Osteocyte (in vitro differentiated cells): ENCODE results near the gene P2RY12. TPM values are rescaled to one million over a fixed set of nuclear protein-coding genes. Genes with fewer than 3 reads are reported as not detected.

Source experiments
- DNase-seq: peaks from one replicate; pipeline ENCODE4 v3.0.0; 2021; ENCODE audit warnings: mixed read lengths; ENCODE audit not compliant: unreplicated experiment; ENCODE audit errors: extremely low spot score
- H3K27ac Mint-ChIP-seq: one replicate; pipeline ENCODE4 v1.8.0; 2021; ENCODE audit warnings: mild to moderate bottlenecking, mixed read lengths; ENCODE audit not compliant: unreplicated experiment
- H3K27me3 Mint-ChIP-seq: one replicate; pipeline ENCODE4 v1.8.0; 2021; ENCODE audit warnings: mixed read lengths; ENCODE audit not compliant: unreplicated experiment
- H3K36me3 Mint-ChIP-seq: one replicate; pipeline ENCODE4 v1.8.0; 2021; ENCODE audit warnings: mixed read lengths; ENCODE audit not compliant: unreplicated experiment
- H3K4me1 Mint-ChIP-seq: one replicate; pipeline ENCODE4 v1.8.0; 2021; ENCODE audit warnings: mixed read lengths; ENCODE audit not compliant: unreplicated experiment
- H3K4me3 Mint-ChIP-seq: one replicate; pipeline ENCODE4 v1.8.0; 2021; ENCODE audit warnings: mild to moderate bottlenecking, moderate library complexity, mixed read lengths; ENCODE audit not compliant: unreplicated experiment
- H3K9me3 Mint-ChIP-seq: one replicate; pipeline ENCODE4 v1.8.0; 2021; ENCODE audit warnings: mixed read lengths; ENCODE audit not compliant: unreplicated experiment
- CTCF ChIP-seq: fragments of 200-600 bp; sonication (generic); IDR thresholded peaks from 2 replicates; pipeline ENCODE4 v1.5.0; 2021; ENCODE audit warnings: antibody characterized with exemption, mild to moderate bottlenecking, moderate library complexity
- total RNA-seq: library from RNA; stranded (reverse); gene quantifications from 2 replicates; pipeline ENCODE4 v1.2.1, GENCODE V29; 2021

The P2RY12 gene
- total RNA-seq, 1 donor from 2014 or later, result not detected

GRCh38 chr3:151415289-151415688 is 30.7 kb upstream of the P2RY12 start:
- Mint-ChIP-seq H3K27ac (no peak overlapping the region), H3K9me3 (no peaks in the 10 kb centered on the region), H3K4me3 (no peak overlapping the region), H3K36me3 (no peaks in the 10 kb centered on the region), H3K4me1 (no peaks in the 10 kb centered on the region), H3K27me3 (no peaks in the 10 kb centered on the region)
- TF ChIP-seq CTCF, result no peak
- no peak for DNase-seq

- TF ChIP-seq CTCF, result no peak
- no peak for DNase-seq
- no peaks in the 10 kb centered on the region for H3K9me3 Mint-ChIP-seq
- H3K4me3 Mint-ChIP-seq, result no peak overlapping the region
- H3K36me3 Mint-ChIP-seq, result no peaks in the 10 kb centered on the region
- H3K27me3 Mint-ChIP-seq, result no peaks in the 10 kb centered on the region
- H3K27ac Mint-ChIP-seq, result no peak overlapping the region
- no peaks in the 10 kb centered on the region for H3K4me1 Mint-ChIP-seq
Observed at GRCh38 chr3:151412989-151413388, 28.4 kb upstream of the P2RY12 start.

- H3K27me3 Mint-ChIP-seq, result no peaks in the 10 kb centered on the region
- no peaks in the 10 kb centered on the region for H3K9me3 Mint-ChIP-seq
- no peaks in the 10 kb centered on the region for H3K36me3 Mint-ChIP-seq
- no peaks in the 10 kb centered on the region for H3K4me1 Mint-ChIP-seq
- H3K4me3 Mint-ChIP-seq, result no peak overlapping the region
- H3K27ac Mint-ChIP-seq, result no peak overlapping the region
- DNase-seq, result no peak
- TF ChIP-seq CTCF, result no peak
Observed at GRCh38 chr3:151410891-151411559, 26.5 kb upstream of the P2RY12 start.

- no peaks in the 10 kb centered on the region for H3K9me3 Mint-ChIP-seq
Observed at GRCh38 chr3:151407928-151408327, 23.4 kb upstream of the P2RY12 start.

GRCh38 chr3:151404316-151404715 is 19.8 kb upstream of the P2RY12 start:
- Mint-ChIP-seq H3K27ac (no peak overlapping the region), H3K4me1 (no peaks in the 10 kb centered on the region), H3K36me3 (no peaks in the 10 kb centered on the region), H3K4me3 (no peak overlapping the region), H3K9me3 (no peaks in the 10 kb centered on the region), H3K27me3 (no peaks in the 10 kb centered on the region)
- no peak for TF ChIP-seq CTCF
- DNase-seq, result no peak

More at GRCh38 chr3:151407928-151408327, 23.4 kb upstream of the P2RY12 start:
- H3K4me1 Mint-ChIP-seq, result no peaks in the 10 kb centered on the region
- DNase-seq, result no peak
- no peak overlapping the region for H3K4me3 Mint-ChIP-seq
- TF ChIP-seq CTCF, result no peak
- H3K27ac Mint-ChIP-seq, result no peak overlapping the region
- H3K36me3 Mint-ChIP-seq, result no peaks in the 10 kb centered on the region
- H3K27me3 Mint-ChIP-seq, result no peaks in the 10 kb centered on the region
